ENCODE data around the gene SERPINB7. TPM values are rescaled to one million over a fixed set of nuclear protein-coding genes. Genes with fewer than 3 reads are reported as not detected.

Gene SERPINB7
- polyA plus RNA-seq, 3 donors: not detected

DNA sequence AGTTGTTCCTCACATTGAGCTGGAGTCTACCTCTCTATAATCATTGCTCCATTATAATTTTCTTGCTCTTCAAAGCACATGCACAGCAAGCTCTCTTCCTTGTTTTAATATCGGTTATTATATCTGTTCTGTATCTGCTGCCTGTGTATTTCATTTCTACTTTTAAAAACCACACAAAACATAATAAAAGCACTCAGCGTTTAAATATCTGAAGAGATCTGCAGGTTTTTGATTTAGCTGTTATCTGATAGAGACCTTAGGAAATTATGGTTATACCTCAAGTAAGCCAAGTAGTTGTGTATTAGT, 49.0 kb downstream of the SERPINB7 start:
- no peak overlapping the region for H3K27ac Mint-ChIP-seq
- no peaks in the 10 kb centered on the region for H3K9me3 ChIP-seq (replicated peaks in 1 of 2; ENCODE audit: control insufficient read depth in 1 of 2, insufficient read depth in 1 of 2, low read length in 2 of 2)
- DNase-seq: no peak
- peaks cover 3% of the 10 kb centered on the region for H3K4me1 Mint-ChIP-seq
- H3K4me3 Mint-ChIP-seq: no peak overlapping the region
- no peaks in the 10 kb centered on the region for H3K4me1 ChIP-seq (ENCODE audit: control insufficient read depth in 1 of 2, insufficient read depth in 2 of 2, low read length in 2 of 2)
- no peaks in the 10 kb centered on the region for H3K36me3 ChIP-seq (replicated peaks in 1 of 2; ENCODE audit: control insufficient read depth in 1 of 2, insufficient read depth in 2 of 2, low read length in 2 of 2)
- H3K4me3 ChIP-seq (replicated peaks in 1 of 3; ENCODE audit: low read depth in 2 of 3, low read length in 3 of 3): no peak overlapping the region
- H3K9me3 Mint-ChIP-seq: peaks cover 0 to 3% (median 0%) of the 10 kb centered on the region in 7 donors
- WGBS (ENCODE audit: insufficient coverage): no CpG with 5 or more reads among the region's 2 CpGs
- no peaks in the 10 kb centered on the region for H3K79me2 ChIP-seq (ENCODE audit: insufficient read depth, low read length)
- H3K4me2 ChIP-seq (replicated peaks; ENCODE audit: extremely low read depth, low read length, poor library complexity, severe bottlenecking): no peak overlapping the region
- no peak overlapping the region for H2AFZ ChIP-seq (ENCODE audit: insufficient read depth, low read depth, low read length, poor library complexity, severe bottlenecking)
- intact Hi-C loops (cut with micrococcal nuclease): no loop called here
- H3K27ac ChIP-seq (ENCODE audit: low read depth in 1 of 2, low read length in 2 of 2): no peak overlapping the region
- no peaks in the 10 kb centered on the region for H4K20me1 ChIP-seq (ENCODE audit: insufficient read depth, low read length)
- TF ChIP-seq CTCF (IDR thresholded peaks at IDR 0.05): peak; percentile 41
- no peak overlapping the region for H3K9ac ChIP-seq (ENCODE audit: insufficient read depth, low read length, poor library complexity, severe bottlenecking)
- no peaks in the 10 kb centered on the region for H3K27me3 ChIP-seq (ENCODE audit: control insufficient read depth in 2 of 2, insufficient read depth in 2 of 2, low read length in 2 of 2)
- no peaks in the 10 kb centered on the region for H3K27me3 Mint-ChIP-seq (ENCODE audit: low read depth in 3 of 3)
- no peaks in the 10 kb centered on the region for H3K36me3 Mint-ChIP-seq

GRCh38 chr18:63828120-63828519, 52.9 kb downstream of the SERPINB7 start:
- no peak overlapping the region for H3K27ac Mint-ChIP-seq
- intact Hi-C loops (cut with micrococcal nuclease): no loop called here
- WGBS (ENCODE audit: insufficient coverage): 100% methylated on average over 1 of the region's 3 CpGs
- Histone ChIP-seq H3K9me3 (replicated peaks in 1 of 2; ENCODE audit: control insufficient read depth in 1 of 2, insufficient read depth in 1 of 2, low read length in 2 of 2) (no peaks in the 10 kb centered on the region), H3K27me3 (ENCODE audit: control insufficient read depth in 2 of 2, insufficient read depth in 2 of 2, low read length in 2 of 2) (no peaks in the 10 kb centered on the region), H3K36me3 (replicated peaks in 1 of 2; ENCODE audit: control insufficient read depth in 1 of 2, insufficient read depth in 2 of 2, low read length in 2 of 2) (no peaks in the 10 kb centered on the region), H3K27ac (ENCODE audit: low read depth in 1 of 2, low read length in 2 of 2) (no peak overlapping the region), H3K4me2 (replicated peaks; ENCODE audit: extremely low read depth, low read length, poor library complexity, severe bottlenecking) (no peak overlapping the region), H3K79me2 (ENCODE audit: insufficient read depth, low read length) (no peaks in the 10 kb centered on the region), H3K9ac (ENCODE audit: insufficient read depth, low read length, poor library complexity, severe bottlenecking) (no peak overlapping the region), H3K4me3 (replicated peaks in 1 of 3; ENCODE audit: low read depth in 2 of 3, low read length in 3 of 3) (no peak overlapping the region), H2AFZ (ENCODE audit: insufficient read depth, low read depth, low read length, poor library complexity, severe bottlenecking) (no peak overlapping the region), H3K4me1 (ENCODE audit: control insufficient read depth in 1 of 2, insufficient read depth in 2 of 2, low read length in 2 of 2) (peaks cover 17 to 20% of the 10 kb centered on the region in 2 donors), H4K20me1 (ENCODE audit: insufficient read depth, low read length) (no peaks in the 10 kb centered on the region)
- no peaks in the 10 kb centered on the region for H3K27me3 Mint-ChIP-seq (ENCODE audit: low read depth in 3 of 3)
- no peaks in the 10 kb centered on the region for H3K36me3 Mint-ChIP-seq
- peaks cover 16% of the 10 kb centered on the region for H3K4me1 Mint-ChIP-seq
- TF ChIP-seq CTCF (IDR thresholded peaks at IDR 0.05): no peak
- peaks cover 0 to 3% (median 0%) of the 10 kb centered on the region in 7 donors for H3K9me3 Mint-ChIP-seq
- no peak overlapping the region for H3K4me3 Mint-ChIP-seq
- no peak for DNase-seq

All from CD14-positive monocyte (primary cell).